Testis (tissue), 2 donors: ENCODE data around the gene THADA.

Experiments used
- CTCF ChIP-seq, 3 experiments: fragments of 450-650 bp in 2 of 3; fragments of 200-600 bp in 1 of 3; sonication (generic) in 1 of 3; IDR thresholded peaks; one replicate each; pipeline ENCODE4 v1.5.1; 2016 to 2019; ENCODE audit warnings: antibody characterized with exemption in 3 of 3, mild to moderate bottlenecking in 2 of 3, moderate library complexity in 1 of 3
- POLR2A ChIP-seq: fragments of 450-650 bp; IDR thresholded peaks from one replicate; pipeline ENCODE4 v1.6.1; 2017; ENCODE audit warnings: antibody characterized with exemption, mild to moderate bottlenecking, moderate library complexity

- TF ChIP-seq CTCF (IDR thresholded peaks at IDR 0.05) (no peak), POLR2A (no peak)
Measured at GRCh38 chr2:43207553-43208300, 388.1 kb downstream of the THADA start.
